HCT116 (cell line): ENCODE measurements around the gene DLST. TPM values are rescaled to one million over a fixed set of nuclear protein-coding genes. Genes with fewer than 3 reads are reported as not detected.

ENCODE experiments used
- ATAC-seq: fragments of 200-7000 bp; cut with Tn5 transposase; 2 replicates; pipeline ENCODE4 v1.9.1; 2020; ENCODE audit warnings: mild to moderate bottlenecking, moderate library complexity
- BruUV-seq: library from RNA; stranded (reverse); fragments of 400-500 nt; replicated peaks from 2 replicates; lab custom pipeline; 2021; lab: Mats Ljungman, UMichigan
- CTCF ChIA-PET: fragments of 300-600 bp; sonication (Branson Sonifier 250); formaldehyde crosslinking; loops from one replicate; lab custom pipeline; 2021; ENCODE audit warnings: antibody characterized with exemption; lab: Charles Lee
- POLR2A ChIA-PET: fragments of 300-600, 350-600 bp; sonication (Branson Sonifier 250); formaldehyde crosslinking; loops from one replicate; lab custom pipeline; 2021; ENCODE audit warnings: antibody characterized with exemption; lab: Charles Lee
- RAD21 ChIA-PET, 2 experiments: fragments of 300-600 bp; sonication (Branson Sonifier 250); formaldehyde crosslinking; loops; one replicate each; lab custom pipeline; 2023; ENCODE audit warnings: low total read pairs in 2 of 2; ENCODE audit not compliant: uncharacterized antibody in 2 of 2, unreplicated experiment in 2 of 2, low non-redundant PET in 1 of 2; lab: Charles Lee
- DNase-seq: peaks from one replicate; pipeline ENCODE4 v3.0.0-alpha.2; 2010; ENCODE audit warnings: low read depth, low spot score
- H2AFZ ChIP-seq: fragments of 200-600 bp; shearing (Covaris generic), sonication (generic); 2 replicates; pipeline ENCODE4 v1.6.1; 2017; ENCODE audit warnings: low read depth, mixed run types, mixed read lengths, antibody characterized with exemption, low read length; ENCODE audit not compliant: poor library complexity, severe bottlenecking
- H3K27ac ChIP-seq: 2 replicates; pipeline ENCODE4 v1.5.1; 2012; ENCODE audit warnings: low read depth, low read length
- H3K27me3 ChIP-seq: fragments of 200-600 bp; sonication (generic); 2 replicates; pipeline ENCODE4 v1.6.1; 2016; ENCODE audit warnings: mixed run types, low read length, mixed read lengths; ENCODE audit not compliant: insufficient read depth
- H3K36me3 ChIP-seq, 2 experiments: fragments of 200-500 bp in 1 of 2; fragments of 200-600 bp in 1 of 2; sonication (Bioruptor generic) in 1 of 2; sonication (generic) in 1 of 2; 2 replicates each; pipeline versions ENCODE4 v1.5.1 to v1.6.1; 2014 to 2016; ENCODE audit warnings: low read length in 2 of 2, inconsistent platforms in 1 of 2, mixed read lengths in 1 of 2, mixed run types in 1 of 2; ENCODE audit not compliant: insufficient read depth in 2 of 2, control insufficient read depth in 1 of 2
- H3K4me1 ChIP-seq, 2 experiments: fragments of 200-600 bp in 1 of 2; sonication (generic) in 1 of 2; 2 replicates each; pipeline versions ENCODE4 v1.5.1 to v1.6.1; 2012 to 2017; ENCODE audit warnings: low read length in 2 of 2, inconsistent platforms in 1 of 2, mild to moderate bottlenecking in 1 of 2, mixed read lengths in 1 of 2, mixed run types in 1 of 2, moderate library complexity in 1 of 2; ENCODE audit not compliant: insufficient read depth in 2 of 2, control insufficient read depth in 1 of 2
- H3K4me2 ChIP-seq: fragments of 200-600 bp; sonication (generic); 2 replicates; pipeline ENCODE4 v1.6.1; 2017; ENCODE audit warnings: mixed run types, low read length, mixed read lengths
- H3K4me3 ChIP-seq, 2 experiments: fragments of 200-600 bp in 1 of 2; sonication (generic) in 1 of 2; replicated peaks in 1 of 2; 2 replicates each; pipeline ENCODE4 v1.5.1; 2011 to 2016; ENCODE audit warnings: low read length in 2 of 2, control low read depth in 1 of 2, low read depth in 1 of 2, mild to moderate bottlenecking in 1 of 2, mixed read lengths in 1 of 2, mixed run types in 1 of 2
- H3K79me2 ChIP-seq: fragments of 200-600 bp; sonication (generic); 2 replicates; pipeline ENCODE4 v1.6.1; 2017; ENCODE audit warnings: mild to moderate bottlenecking, mixed run types, low read length, moderate library complexity, mixed read lengths; ENCODE audit not compliant: insufficient read depth
- H3K9ac ChIP-seq: fragments of 200-600 bp; sonication (generic); 2 replicates; pipeline ENCODE4 v1.6.1; 2016; ENCODE audit warnings: low read length, mixed read lengths
- H3K9me2 ChIP-seq: fragments of 200-600 bp; sonication (generic), shearing (Covaris generic); 2 replicates; pipeline ENCODE4 v1.6.1; 2017; ENCODE audit warnings: mixed run types, mild to moderate bottlenecking, moderate library complexity; ENCODE audit not compliant: insufficient read depth
- H3K9me3 ChIP-seq, 2 experiments: fragments of 200-500 bp in 1 of 2; fragments of 200-600 bp in 1 of 2; sonication (Bioruptor generic) in 1 of 2; sonication (generic) in 1 of 2; 2 replicates each; pipeline ENCODE4 v1.6.1; 2014 to 2017; ENCODE audit warnings: low read length in 2 of 2, mixed read lengths in 2 of 2, inconsistent platforms in 1 of 2, low read depth in 1 of 2, mild to moderate bottlenecking in 1 of 2, mixed run types in 1 of 2, moderate library complexity in 1 of 2; ENCODE audit not compliant: control insufficient read depth in 1 of 2, insufficient read depth in 1 of 2
- H4K20me1 ChIP-seq: fragments of 200-600 bp; sonication (generic), shearing (Covaris generic); 2 replicates; pipeline ENCODE4 v1.6.1; 2017; ENCODE audit warnings: mixed run types, mild to moderate bottlenecking, moderate library complexity; ENCODE audit not compliant: insufficient read depth
- ATF3 ChIP-seq: IDR thresholded peaks from 2 replicates; pipeline ENCODE4 v1.6.1; 2012
- CBX3 ChIP-seq: IDR thresholded peaks from 2 replicates; pipeline ENCODE4 v1.6.1; 2012; ENCODE audit warnings: low read depth
- EGR1 ChIP-seq: IDR thresholded peaks from 2 replicates; pipeline ENCODE4 v1.6.1; 2012; ENCODE audit warnings: low read depth
- ELF1 ChIP-seq: IDR thresholded peaks from 2 replicates; pipeline ENCODE4 v1.6.1; 2012; ENCODE audit warnings: low read depth, borderline replicate concordance
- FOSL1 ChIP-seq: IDR thresholded peaks from 2 replicates; pipeline ENCODE4 v1.6.1; 2012; ENCODE audit warnings: low read depth
- POLR2AphosphoS5 ChIP-seq: IDR thresholded peaks from 2 replicates; pipeline ENCODE4 v1.6.1; 2011; ENCODE audit warnings: mild to moderate bottlenecking, low read depth, low read length, moderate library complexity
- RAD21 ChIP-seq: IDR thresholded peaks from 2 replicates; pipeline ENCODE4 v1.6.1; 2012; ENCODE audit warnings: low read depth, mild to moderate bottlenecking
- REST ChIP-seq: IDR thresholded peaks from 2 replicates; pipeline ENCODE4 v1.6.1; 2012; ENCODE audit warnings: low read depth
- SP1 ChIP-seq: IDR thresholded peaks from 2 replicates; pipeline ENCODE4 v1.6.1; 2012; ENCODE audit warnings: low read depth
- YY1 ChIP-seq: IDR thresholded peaks from 2 replicates; pipeline ENCODE4 v1.6.1; 2011; ENCODE audit warnings: low read length, low read depth, moderate library complexity, mild to moderate bottlenecking; ENCODE audit not compliant: insufficient replicate concordance; ENCODE audit errors: extremely low read depth
- ZBTB33 ChIP-seq: IDR thresholded peaks from 2 replicates; pipeline ENCODE4 v1.6.1; 2011; ENCODE audit warnings: mild to moderate bottlenecking, low read length, moderate library complexity; ENCODE audit not compliant: insufficient replicate concordance; ENCODE audit errors: extremely low read depth
- intact Hi-C: fragments of 100-400 bp; cut with micrococcal nuclease; formaldehyde crosslinking; loops from 2 replicates; pipeline ENCODE4 v1.10.0; 2022
- total RNA-seq: library from RNA; stranded (reverse); gene quantifications from one replicate; pipeline ENCODE4 v1.2.1, GENCODE V29; 2021; ENCODE audit not compliant: unreplicated experiment

The DLST gene
- total RNA-seq, 1 experiment from 2014 or later: 101 TPM

- no peak for ATAC-seq
- peak overlapping the region; percentile 58 for H2AFZ ChIP-seq
- TF ChIP-seq CBX3 (no peak), RAD21 (no peak), ATF3 (no peak), POLR2AphosphoS5 (no peak), YY1 (no peak), SP1 (no peak), EGR1 (no peak), REST (no peak), ZBTB33 (no peak), FOSL1 (no peak), ELF1 (no peak)
Measured at GRCh38 chr14:74921987-74922751, 40.5 kb downstream of the DLST start.

More at GRCh38 chr14:74921987-74922751, 40.5 kb downstream of the DLST start:
- ChIA-PET POLR2A (interaction anchor here (0.5 to 1.3 kb wide), 4 partner anchors 9 to 889 kb away, joined by 3 to 4 read pairs (median 3); no protein-coding TSS in a partner anchor), CTCF (interaction anchor here (1.0 to 1.8 kb wide), 7 partner anchors 10 to 166 kb away, joined by 3 to 13 read pairs (median 4); no protein-coding TSS in a partner anchor), RAD21 (no interaction called here)
- intact Hi-C loops: no loop called here
- Histone ChIP-seq H3K36me3 (no peaks in the 10 kb centered on the region), H4K20me1 (no peaks in the 10 kb centered on the region), H3K27me3 (no peaks in the 10 kb centered on the region), H3K4me2 (peak overlapping the region; percentile 97), H3K27ac (no peak overlapping the region), H3K9me3 (no peaks in the 10 kb centered on the region), H3K9ac (peak overlapping the region; percentile 82), H3K79me2 (no peaks in the 10 kb centered on the region), H3K4me1 (peaks cover 0 to 12% of the 10 kb centered on the region in 2 experiments; a peak in 2 of 4 replicates), H3K4me3 (peak overlapping the region; percentile 74 to 90), H3K9me2 (no peaks in the 10 kb centered on the region)
- no peak for DNase-seq
- BruUV-seq: TSS peak; percentile 72
